ENCODE data around the gene CAMLG. TPM values are rescaled to one million over a fixed set of nuclear protein-coding genes. Genes with fewer than 3 reads are reported as not detected.

The CAMLG gene
- total and polyA plus RNA-seq, 5 donors from 2014 or later: 32.3 to 43.7 (median 43.1) TPM

Other genes with a start within 250 kb of the CAMLG start
- gene JADE2, start 212.9 kb upstream of the CAMLG start, total RNA-seq: 162 TPM
- gene JADE2, start 212.9 kb upstream of the CAMLG start, polyA plus RNA-seq: 10 to 100 TPM; 19.2 to 31.7 (median 22.7) TPM
- 48.7 TPM for gene SAR1B, start 105.7 kb upstream of the CAMLG start, total RNA-seq
- gene SAR1B, start 105.7 kb upstream of the CAMLG start, polyA plus RNA-seq: 10 to 100 TPM; 53.1 to 74.1 (median 65.9) TPM
- 21.5 TPM for gene SEC24A, start 89.8 kb upstream of the CAMLG start, total RNA-seq
- gene SEC24A, start 89.8 kb upstream of the CAMLG start, polyA plus RNA-seq: 1 to 10 TPM; 5.6 to 7.9 (median 7.5) TPM
- 61.8 TPM for gene DDX46, start 20.2 kb downstream of the CAMLG start, total RNA-seq
- gene DDX46, start 20.2 kb downstream of the CAMLG start, polyA plus RNA-seq: 10 to 100 TPM; 16.3 to 23.2 (median 18.8) TPM
- gene C5orf24, start 107.4 kb downstream of the CAMLG start, total RNA-seq: 31.4 TPM
- gene C5orf24, start 107.4 kb downstream of the CAMLG start, polyA plus RNA-seq: 1 to 10 TPM; 6.5 to 7.4 (median 6.9) TPM
- gene TXNDC15, start 135.8 kb downstream of the CAMLG start, total RNA-seq: 33.9 TPM
- gene TXNDC15, start 135.8 kb downstream of the CAMLG start, polyA plus RNA-seq: 10 to 100 TPM; 15.4 to 23.1 (median 17.2) TPM
- gene PCBD2, start 166.6 kb downstream of the CAMLG start, total RNA-seq: 10.6 TPM
- gene PCBD2, start 166.6 kb downstream of the CAMLG start, polyA plus RNA-seq: 10 to 100 TPM; 10.3 to 12.5 (median 11.5) TPM
- 0.37 TPM for gene CATSPER3, start 229.4 kb downstream of the CAMLG start, total RNA-seq
- 1 to 10 TPM in 1 of 4 donors, under 1 TPM in 3; 0.34 to 1.3 (median 0.40) TPM for gene CATSPER3, start 229.4 kb downstream of the CAMLG start, polyA plus RNA-seq